HCT116 (cell line): ENCODE data around the gene LRBA.

ENCODE experiments used
- CEBPB ChIP-seq: IDR thresholded peaks from 2 replicates; pipeline ENCODE4 v1.6.1; 2012; ENCODE audit warnings: low read depth
- EZH2phosphoT487 ChIP-seq: fragments of 200-600 bp; IDR thresholded peaks from 2 replicates; pipeline ENCODE4 v1.6.1; 2018; ENCODE audit warnings: antibody characterized with exemption, borderline replicate concordance
- FOSL1 ChIP-seq: IDR thresholded peaks from 2 replicates; pipeline ENCODE4 v1.6.1; 2012; ENCODE audit warnings: low read depth
- MAX ChIP-seq: IDR thresholded peaks from 2 replicates; pipeline ENCODE4 v1.6.1; 2012
- POLR2A ChIP-seq: IDR thresholded peaks from 2 replicates; pipeline ENCODE4 v1.7.0; 2011; ENCODE audit warnings: borderline replicate concordance; ENCODE audit not compliant: insufficient read depth, insufficient read length; ENCODE audit errors: extremely low read depth
- POLR2AphosphoS5 ChIP-seq: IDR thresholded peaks from 2 replicates; pipeline ENCODE4 v1.6.1; 2011; ENCODE audit warnings: mild to moderate bottlenecking, low read depth, low read length, moderate library complexity
- TF ChIP-seq, protein P1 (sequence below), 3 experiments: fragments of 200-600 bp in 1 of 3; sonication (generic) in 1 of 3; IDR thresholded peaks in 2 of 3; conservative IDR thresholded peaks in 1 of 3; 2 replicates each; pipeline ENCODE4 v1.5.1; 2012 to 2017; ENCODE audit warnings: low read depth in 2 of 3, low read length in 2 of 3, antibody characterized with exemption in 1 of 3, borderline replicate concordance in 1 of 3, control low read depth in 1 of 3, mild to moderate bottlenecking in 1 of 3, mixed read lengths in 1 of 3, mixed run types in 1 of 3, moderate library complexity in 1 of 3; ENCODE audit not compliant: insufficient read depth in 1 of 3

DNA sequence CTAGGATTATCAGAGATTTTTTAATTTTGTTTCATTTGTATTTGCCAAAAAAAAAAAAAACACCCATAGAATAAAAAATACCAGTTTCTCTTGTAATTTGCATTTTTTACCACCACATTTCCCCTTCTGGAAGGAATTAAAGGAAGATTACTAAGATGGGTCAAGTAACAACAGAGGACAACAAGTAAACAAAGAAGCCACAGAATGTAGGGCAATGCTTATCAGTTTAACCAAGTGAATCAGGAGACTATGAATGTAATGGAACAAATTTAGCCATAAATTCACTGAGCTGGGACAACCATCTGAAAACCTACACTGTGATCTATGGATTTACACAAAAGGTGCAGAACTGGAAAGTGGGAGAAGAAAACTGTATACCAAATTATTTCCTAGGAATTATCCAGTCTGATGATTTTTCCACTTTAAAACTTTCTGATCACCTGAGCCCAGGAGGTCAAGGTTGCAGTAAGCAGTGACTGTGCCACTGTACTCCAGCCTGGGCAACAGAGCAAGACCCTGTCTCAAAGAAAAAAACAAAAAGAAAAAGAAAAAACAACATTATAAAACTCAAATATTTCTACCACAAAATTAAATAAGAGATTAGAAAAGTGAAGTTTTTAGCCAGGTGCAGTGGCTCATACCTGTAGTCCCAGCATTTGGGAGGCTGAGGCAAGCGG, 32.4 kb downstream of the LRBA start:
- TF ChIP-seq EZH2phosphoT487 (no peak), MAX (no peak), CEBPB (no peak), POLR2A (no peak), FOSL1 (no peak), POLR2AphosphoS5 (no peak)
- TF ChIP-seq, protein P1, sequence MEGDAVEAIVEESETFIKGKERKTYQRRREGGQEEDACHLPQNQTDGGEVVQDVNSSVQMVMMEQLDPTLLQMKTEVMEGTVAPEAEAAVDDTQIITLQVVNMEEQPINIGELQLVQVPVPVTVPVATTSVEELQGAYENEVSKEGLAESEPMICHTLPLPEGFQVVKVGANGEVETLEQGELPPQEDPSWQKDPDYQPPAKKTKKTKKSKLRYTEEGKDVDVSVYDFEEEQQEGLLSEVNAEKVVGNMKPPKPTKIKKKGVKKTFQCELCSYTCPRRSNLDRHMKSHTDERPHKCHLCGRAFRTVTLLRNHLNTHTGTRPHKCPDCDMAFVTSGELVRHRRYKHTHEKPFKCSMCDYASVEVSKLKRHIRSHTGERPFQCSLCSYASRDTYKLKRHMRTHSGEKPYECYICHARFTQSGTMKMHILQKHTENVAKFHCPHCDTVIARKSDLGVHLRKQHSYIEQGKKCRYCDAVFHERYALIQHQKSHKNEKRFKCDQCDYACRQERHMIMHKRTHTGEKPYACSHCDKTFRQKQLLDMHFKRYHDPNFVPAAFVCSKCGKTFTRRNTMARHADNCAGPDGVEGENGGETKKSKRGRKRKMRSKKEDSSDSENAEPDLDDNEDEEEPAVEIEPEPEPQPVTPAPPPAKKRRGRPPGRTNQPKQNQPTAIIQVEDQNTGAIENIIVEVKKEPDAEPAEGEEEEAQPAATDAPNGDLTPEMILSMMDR (IDR thresholded peaks at IDR 0.05 in 2 of 3, conservative IDR thresholded peaks at IDR 0.05 in 1 of 3; ENCODE audit: borderline replicate concordance in 1 of 3, insufficient read depth in 1 of 3, low read depth in 2 of 3, low read length in 2 of 3) = no peak
